K562 (cell line): ENCODE data around the gene WDR72. TPM values are rescaled to one million over a fixed set of nuclear protein-coding genes. Genes with fewer than 3 reads are reported as not detected.

ENCODE experiments used
- ATAC-seq: fragments of 200-7000 bp; cut with Tn5 transposase; 3 replicates; pipeline ENCODE4 v1.9.1; 2020; ENCODE audit warnings: moderate library complexity
- BruUV-seq: library from RNA; stranded (reverse); fragments of 400-500 nt; replicated peaks from 2 replicates; lab custom pipeline; 2021; lab: Mats Ljungman, UMichigan
- CTCF ChIA-PET: fragments of 300-600 bp; formaldehyde crosslinking; extraction: SDS; loops from one replicate; lab custom pipeline; 2021; ENCODE audit warnings: low intra/inter-chr PET ratio; lab: Yijun Ruan, JAX
- POLR2A ChIA-PET: fragments of 300-600, 350-650 bp; sonication (Branson Sonifier 250); formaldehyde crosslinking; extraction: SDS; loops from one replicate; lab custom pipeline; 2021; ENCODE audit warnings: antibody characterized with exemption, inconsistent platforms; lab: Yijun Ruan, JAX
- DNase-seq, 4 experiments: peaks; one replicate each; pipeline versions ENCODE4 v3.0.0 to v3.0.0-alpha.2; 2011 to 2018; ENCODE audit warnings: low spot score in 3 of 4, mixed read lengths in 3 of 4; ENCODE audit errors: extremely low read depth in 1 of 4
- FAIRE-seq: peaks from 2 replicates; lab custom pipeline; 2011; peaks lifted over from hg19 to GRCh38; lab: Jason Lieb, UNC
- H2AFZ ChIP-seq: 2 replicates; pipeline ENCODE4 v1.6.0; 2011; ENCODE audit warnings: low read depth, low read length, control low read depth, inconsistent platforms
- H3K27ac ChIP-seq: fragments of 200-600 bp; 3 replicates; pipeline ENCODE4 v1.8.0; 2011; ENCODE audit warnings: low read depth, mild to moderate bottlenecking, control low read depth, inconsistent platforms, low read length, moderate library complexity, mixed read lengths; ENCODE audit errors: extremely low read depth
- H3K27me3 ChIP-seq, 2 experiments: fragments of 300-600 bp in 1 of 2; 2 replicates in 1 of 2; 3 replicates in 1 of 2; pipeline versions ENCODE4 v1.6.0 to v1.8.0; 2011; ENCODE audit warnings: inconsistent platforms in 2 of 2, low read length in 2 of 2, mild to moderate bottlenecking in 1 of 2, mixed read lengths in 1 of 2, moderate library complexity in 1 of 2; ENCODE audit not compliant: control insufficient read depth in 2 of 2, insufficient read depth in 2 of 2
- H3K36me3 ChIP-seq: fragments of 300-600 bp; 3 replicates; pipeline ENCODE4 v1.8.0; 2011; ENCODE audit warnings: mild to moderate bottlenecking, low read length, inconsistent platforms; ENCODE audit not compliant: control insufficient read depth, insufficient read depth
- H3K4me1 ChIP-seq, 2 experiments: fragments of 200-600 bp in 1 of 2; replicated peaks in 1 of 2; 2 replicates in 1 of 2; 3 replicates in 1 of 2; pipeline versions ENCODE4 v1.5.1 to v1.8.0; 2011; ENCODE audit warnings: inconsistent platforms in 2 of 2, low read length in 2 of 2, mild to moderate bottlenecking in 1 of 2, mixed read lengths in 1 of 2, moderate library complexity in 1 of 2; ENCODE audit not compliant: control insufficient read depth in 2 of 2, insufficient read depth in 2 of 2
- H3K4me2 ChIP-seq: 2 replicates; pipeline ENCODE4 v1.6.1; 2011; ENCODE audit warnings: low read length, control low read depth, inconsistent platforms, mixed read lengths; ENCODE audit not compliant: insufficient read depth
- H3K4me3 ChIP-seq: fragments of 200-600 bp; sonication (generic), shearing (Covaris generic); 2 replicates; pipeline ENCODE4 v1.5.1; 2016; ENCODE audit warnings: control low read depth, inconsistent platforms
- H3K79me2 ChIP-seq: fragments of 200-600 bp; 3 replicates; pipeline ENCODE4 v1.8.0; 2011; ENCODE audit warnings: low read length, inconsistent platforms; ENCODE audit not compliant: control insufficient read depth, insufficient read depth
- H3K9ac ChIP-seq, 2 experiments: 2 replicates each; pipeline versions ENCODE4 v1.6.0 to v1.6.1; 2011; ENCODE audit warnings: low read depth in 2 of 2, low read length in 2 of 2, control low read depth in 1 of 2, inconsistent platforms in 1 of 2, mild to moderate bottlenecking in 1 of 2, mixed read lengths in 1 of 2; ENCODE audit not compliant: insufficient read depth in 1 of 2
- H3K9me1 ChIP-seq: one replicate; pipeline ENCODE4 v1.6.0; 2011; ENCODE audit warnings: inconsistent platforms, mild to moderate bottlenecking, low read length, moderate library complexity; ENCODE audit not compliant: control insufficient read depth, insufficient read depth
- H3K9me3 ChIP-seq: replicated peaks from 2 replicates; pipeline ENCODE4 v1.5.1; 2011; ENCODE audit warnings: low read depth, low read length, inconsistent platforms; ENCODE audit not compliant: control insufficient read depth, insufficient read depth
- H4K20me1 ChIP-seq: replicated peaks from 2 replicates; pipeline ENCODE4 v1.6.1; 2011; ENCODE audit warnings: low read length, inconsistent platforms, mixed read lengths; ENCODE audit not compliant: control insufficient read depth, insufficient read depth
- FIP1L1 ChIP-seq: fragments of 200-400 bp; formaldehyde crosslinking; IDR thresholded peaks from 2 replicates; pipeline ENCODE4 v1.6.1; 2018; ENCODE audit warnings: mild to moderate bottlenecking, low read depth, low read length; ENCODE audit not compliant: poor library complexity, severe bottlenecking
- HDAC1 ChIP-seq, 2 experiments: fragments of 450-650 bp; IDR thresholded peaks; 2 replicates each; pipeline ENCODE4 v1.6.1; 2016 to 2017; ENCODE audit warnings: inconsistent platforms in 1 of 2, mild to moderate bottlenecking in 1 of 2, moderate library complexity in 1 of 2
- HNRNPLL ChIP-seq: fragments of 200-400 bp; formaldehyde crosslinking; IDR thresholded peaks from 2 replicates; pipeline ENCODE4 v1.6.1; 2017; ENCODE audit warnings: low read length, low read depth, mild to moderate bottlenecking; ENCODE audit not compliant: poor library complexity, severe bottlenecking
- HNRNPUL1 ChIP-seq: fragments of 200-400 bp; formaldehyde crosslinking; IDR thresholded peaks from 2 replicates; pipeline ENCODE4 v1.6.1; 2017; ENCODE audit warnings: low read length
- MTA1 ChIP-seq: fragments of 450-650 bp; IDR thresholded peaks from 2 replicates; pipeline ENCODE4 v1.6.1; 2017; ENCODE audit warnings: borderline replicate concordance
- NFXL1 ChIP-seq: fragments of 450-650 bp; formaldehyde crosslinking; IDR thresholded peaks from 2 replicates; pipeline ENCODE4 v1.4.0; 2021; ENCODE audit warnings: mild to moderate bottlenecking
- SIX5 ChIP-seq, 2 experiments: IDR thresholded peaks; 2 replicates each; pipeline ENCODE4 v1.6.1; 2011; ENCODE audit warnings: low read length in 2 of 2, borderline replicate concordance in 1 of 2, low read depth in 1 of 2, mild to moderate bottlenecking in 1 of 2, moderate library complexity in 1 of 2; ENCODE audit not compliant: insufficient read depth in 1 of 2
- SREBF1 ChIP-seq: fragments of 150-350 bp; IDR thresholded peaks from 2 replicates; pipeline ENCODE4 v1.6.1; 2014; ENCODE audit warnings: antibody characterized with exemption, low read depth, low read length, borderline replicate concordance
- ZBTB9 ChIP-seq: fragments of 450-650 bp; formaldehyde crosslinking; IDR thresholded peaks from 2 replicates; pipeline ENCODE4 v1.4.0; 2020; ENCODE audit warnings: mild to moderate bottlenecking, moderate library complexity
- ZNF217 ChIP-seq: sonication (generic); formaldehyde crosslinking; IDR thresholded peaks from 2 replicates; pipeline ENCODE4 v1.8.0; 2022; ENCODE audit warnings: mild to moderate bottlenecking, missing genetic modification reagents
- ZNF57 ChIP-seq: fragments of 450-650 bp; formaldehyde crosslinking; IDR thresholded peaks from 2 replicates; pipeline ENCODE4 v1.4.0; 2020; ENCODE audit warnings: mild to moderate bottlenecking, moderate library complexity
- WGBS: fragments of 100-300 bp; shearing (Covaris generic); methylation state at CpG from one replicate; pipeline ENCODE4 v1.1.6; 2016; ENCODE audit warnings: low coverage, mixed read lengths; ENCODE audit not compliant: insufficient coverage; ENCODE audit errors: missing lambda C conversion rate; 5-methylcytosine and 5-hydroxymethylcytosine counted together
- in situ Hi-C: fragments of 300-500 bp; cut with MboI; formaldehyde crosslinking; loops from 4 replicates; pipeline ENCODE4 v1.15.0; 2018; ENCODE audit warnings: inconsistent platforms, mixed read lengths
- intact Hi-C: fragments of 100-400 bp; cut with micrococcal nuclease; formaldehyde crosslinking; loops from 2 replicates; pipeline ENCODE4 v1.14.2; 2022
- polyA plus RNA-seq, 8 experiments: library from polyadenylated mRNA; depleted of rRNA in 4 of 8; stranded (reverse) in 5 of 8; unstranded in 3 of 8; fragments of >200 nt; fragmentation: Nextera tagmentation in 2 of 8; fragmentation: Illumina TruSeq in 1 of 8; extraction: Ambion mirVana in 2 of 8; extraction: Trizol in 1 of 8; gene quantifications; 2 replicates each; pipeline versions ENCODE4 v1.2.1 to v1.2.3, GENCODE V29; 2011 to 2014; ENCODE audit warnings: inconsistent platforms in 1 of 8, missing spikeins in 1 of 8
- total RNA-seq, 7 experiments: library from RNA; depleted of rRNA in 6 of 7; stranded (reverse); fragments of >200 nt in 6 of 7; fragmentation: Illumina TruSeq in 2 of 7; extraction: Trizol in 2 of 7; gene quantifications; 2 replicates each; pipeline versions ENCODE4 v1.2.1 to v1.2.3, GENCODE V29; 2011 to 2021; ENCODE audit warnings: low replicate concordance in 1 of 7
- TF ChIP-seq, protein P1 (sequence below): fragments of 450-650 bp; formaldehyde crosslinking; IDR thresholded peaks from 2 replicates; pipeline ENCODE4 v1.4.0; 2020; ENCODE audit warnings: mild to moderate bottlenecking, moderate library complexity

WDR72 gene
- total and polyA plus RNA-seq, 9 of the 15 experiments (the other 6 are each of a cell fraction or from before 2014, with no cell fraction given): 0.01 TPM; not detected in 8

DNA sequence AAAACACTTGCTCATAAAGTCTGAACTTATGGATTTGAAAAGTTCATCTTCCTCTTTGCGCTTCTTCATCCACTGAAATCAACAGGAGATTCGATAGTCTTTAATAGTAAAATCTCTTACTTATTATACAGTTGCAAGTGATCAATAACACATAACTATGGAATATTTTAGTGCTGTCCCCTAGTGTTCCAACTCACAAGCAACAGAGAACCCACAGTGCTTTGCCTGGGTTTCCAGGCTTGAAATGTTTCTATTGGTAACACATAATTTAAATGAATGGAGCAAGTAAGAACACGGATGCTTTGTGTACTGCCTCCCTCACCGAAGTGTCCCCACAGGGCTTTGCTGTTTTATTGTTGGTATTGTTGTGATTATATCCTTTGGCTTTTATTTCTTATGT, 93.5 kb downstream of the WDR72 start:
- 1% methylated on average over 4 of the region's 4 CpGs for WGBS
- ATAC-seq (no peak), FAIRE-seq (no peak), DNase-seq (no peak)
- H2AFZ ChIP-seq: no peak overlapping the region
- H3K27ac ChIP-seq: no peak overlapping the region
- no peaks in the 10 kb centered on the region; the same call in 1 of the 2 replicates for H3K9me3 ChIP-seq
- H3K9ac ChIP-seq: no peak overlapping the region
- no peaks in the 10 kb centered on the region for H3K27me3 ChIP-seq
- CTCF ChIA-PET: no interaction called here
- H3K4me2 ChIP-seq: no peak overlapping the region
- in situ Hi-C loops (no loop called here), intact Hi-C loops (no loop called here)
- no peaks in the 10 kb centered on the region for H3K4me1 ChIP-seq
- no TSS peak for BruUV-seq
- no peaks in the 10 kb centered on the region for H3K9me1 ChIP-seq
- no peaks in the 10 kb centered on the region for H3K79me2 ChIP-seq
- no peaks in the 10 kb centered on the region for H3K36me3 ChIP-seq
- H4K20me1 ChIP-seq: no peaks in the 10 kb centered on the region
- POLR2A ChIA-PET: no interaction called here
- no peak overlapping the region for H3K4me3 ChIP-seq
- TF ChIP-seq MTA1: no peak
- no peak for TF ChIP-seq ZBTB9
- TF ChIP-seq HDAC1 (IDR thresholded peaks at IDR 0.05): no peak
- no peak for TF ChIP-seq SIX5 (IDR thresholded peaks at IDR 0.05; ENCODE audit: borderline replicate concordance in 1 of 2, insufficient read depth in 1 of 2, low read depth in 1 of 2, low read length in 2 of 2)
- no peak for TF ChIP-seq ZNF57 (CRISPR knock-in tag)
- TF ChIP-seq ZNF217 (CRISPR knock-in tag): no peak
- no peak for TF ChIP-seq FIP1L1
- TF ChIP-seq SREBF1: no peak
- TF ChIP-seq, protein P1, sequence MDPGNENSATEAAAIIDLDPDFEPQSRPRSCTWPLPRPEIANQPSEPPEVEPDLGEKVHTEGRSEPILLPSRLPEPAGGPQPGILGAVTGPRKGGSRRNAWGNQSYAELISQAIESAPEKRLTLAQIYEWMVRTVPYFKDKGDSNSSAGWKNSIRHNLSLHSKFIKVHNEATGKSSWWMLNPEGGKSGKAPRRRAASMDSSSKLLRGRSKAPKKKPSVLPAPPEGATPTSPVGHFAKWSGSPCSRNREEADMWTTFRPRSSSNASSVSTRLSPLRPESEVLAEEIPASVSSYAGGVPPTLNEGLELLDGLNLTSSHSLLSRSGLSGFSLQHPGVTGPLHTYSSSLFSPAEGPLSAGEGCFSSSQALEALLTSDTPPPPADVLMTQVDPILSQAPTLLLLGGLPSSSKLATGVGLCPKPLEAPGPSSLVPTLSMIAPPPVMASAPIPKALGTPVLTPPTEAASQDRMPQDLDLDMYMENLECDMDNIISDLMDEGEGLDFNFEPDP (CRISPR knock-in tag): no peak
- TF ChIP-seq NFXL1 (CRISPR knock-in tag): no peak
- TF ChIP-seq HNRNPLL: no peak
- no peak for TF ChIP-seq HNRNPUL1
